ENCODE data around the gene LINGO1. TPM values are rescaled to one million over a fixed set of nuclear protein-coding genes. Genes with fewer than 3 reads are reported as not detected.

Gene LINGO1
- total and polyA plus RNA-seq, 4 donors, result 0.50 to 1.6 (median 0.75) TPM; not detected in 1

- TF ChIP-seq, protein P1, sequence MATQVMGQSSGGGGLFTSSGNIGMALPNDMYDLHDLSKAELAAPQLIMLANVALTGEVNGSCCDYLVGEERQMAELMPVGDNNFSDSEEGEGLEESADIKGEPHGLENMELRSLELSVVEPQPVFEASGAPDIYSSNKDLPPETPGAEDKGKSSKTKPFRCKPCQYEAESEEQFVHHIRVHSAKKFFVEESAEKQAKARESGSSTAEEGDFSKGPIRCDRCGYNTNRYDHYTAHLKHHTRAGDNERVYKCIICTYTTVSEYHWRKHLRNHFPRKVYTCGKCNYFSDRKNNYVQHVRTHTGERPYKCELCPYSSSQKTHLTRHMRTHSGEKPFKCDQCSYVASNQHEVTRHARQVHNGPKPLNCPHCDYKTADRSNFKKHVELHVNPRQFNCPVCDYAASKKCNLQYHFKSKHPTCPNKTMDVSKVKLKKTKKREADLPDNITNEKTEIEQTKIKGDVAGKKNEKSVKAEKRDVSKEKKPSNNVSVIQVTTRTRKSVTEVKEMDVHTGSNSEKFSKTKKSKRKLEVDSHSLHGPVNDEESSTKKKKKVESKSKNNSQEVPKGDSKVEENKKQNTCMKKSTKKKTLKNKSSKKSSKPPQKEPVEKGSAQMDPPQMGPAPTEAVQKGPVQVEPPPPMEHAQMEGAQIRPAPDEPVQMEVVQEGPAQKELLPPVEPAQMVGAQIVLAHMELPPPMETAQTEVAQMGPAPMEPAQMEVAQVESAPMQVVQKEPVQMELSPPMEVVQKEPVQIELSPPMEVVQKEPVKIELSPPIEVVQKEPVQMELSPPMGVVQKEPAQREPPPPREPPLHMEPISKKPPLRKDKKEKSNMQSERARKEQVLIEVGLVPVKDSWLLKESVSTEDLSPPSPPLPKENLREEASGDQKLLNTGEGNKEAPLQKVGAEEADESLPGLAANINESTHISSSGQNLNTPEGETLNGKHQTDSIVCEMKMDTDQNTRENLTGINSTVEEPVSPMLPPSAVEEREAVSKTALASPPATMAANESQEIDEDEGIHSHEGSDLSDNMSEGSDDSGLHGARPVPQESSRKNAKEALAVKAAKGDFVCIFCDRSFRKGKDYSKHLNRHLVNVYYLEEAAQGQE (IDR thresholded peaks at IDR 0.05), result no peak
- no peak for TF ChIP-seq SP1 (IDR thresholded peaks at IDR 0.05)
- TF ChIP-seq MAX (IDR thresholded peaks at IDR 0.05), result no peak
Observed at GRCh38 chr15:77603611-77604336, 28.9 kb downstream of the LINGO1 start (continued).

DNA sequence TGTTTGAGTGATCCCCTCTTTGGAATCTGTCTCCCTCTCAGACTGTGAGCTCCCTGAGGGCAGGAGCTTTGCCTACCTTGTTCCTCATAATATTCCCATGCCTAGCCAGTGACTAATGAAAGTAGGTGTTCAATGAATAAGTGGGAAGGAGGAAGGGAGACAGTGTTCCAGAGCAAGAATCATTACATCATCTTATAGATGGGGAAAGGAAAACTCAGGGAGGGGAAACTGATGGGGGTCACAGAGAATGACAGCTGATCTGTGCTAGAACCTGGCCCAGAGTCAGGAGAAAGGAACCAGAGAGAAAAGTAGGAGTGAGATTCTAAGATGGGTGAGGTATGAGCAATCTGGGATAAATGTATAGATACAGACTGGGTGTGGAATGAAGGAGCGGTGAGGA, 29.9 kb downstream of the LINGO1 start:
- TF ChIP-seq HNF4A (conservative IDR thresholded peaks at IDR 0.05) (no peak), NR2F2 (IDR thresholded peaks at IDR 0.05) (no peak), TAF1 (conservative IDR thresholded peaks at IDR 0.05) (no peak), MAX (IDR thresholded peaks at IDR 0.05) (no peak), YY1 (IDR thresholded peaks at IDR 0.05) (no peak), HNF4G (IDR thresholded peaks at IDR 0.05) (no peak), RXRA (IDR thresholded peaks at IDR 0.05) (no peak), FOXA2 (IDR thresholded peaks at IDR 0.05) (no peak), SP1 (IDR thresholded peaks at IDR 0.05) (no peak), FOXA1 (IDR thresholded peaks at IDR 0.05) (no peak), RAD21 (IDR thresholded peaks at IDR 0.05) (no peak), JUND (IDR thresholded peaks at IDR 0.05) (no peak), GABPA (IDR thresholded peaks at IDR 0.05 in 1 of 2, conservative IDR thresholded peaks at IDR 0.05 in 1 of 2) (no peak), EGR1 (IDR thresholded peaks at IDR 0.05; ENCODE audit: low read depth in 2 of 2) (no peak)
- TF ChIP-seq, protein P2, sequence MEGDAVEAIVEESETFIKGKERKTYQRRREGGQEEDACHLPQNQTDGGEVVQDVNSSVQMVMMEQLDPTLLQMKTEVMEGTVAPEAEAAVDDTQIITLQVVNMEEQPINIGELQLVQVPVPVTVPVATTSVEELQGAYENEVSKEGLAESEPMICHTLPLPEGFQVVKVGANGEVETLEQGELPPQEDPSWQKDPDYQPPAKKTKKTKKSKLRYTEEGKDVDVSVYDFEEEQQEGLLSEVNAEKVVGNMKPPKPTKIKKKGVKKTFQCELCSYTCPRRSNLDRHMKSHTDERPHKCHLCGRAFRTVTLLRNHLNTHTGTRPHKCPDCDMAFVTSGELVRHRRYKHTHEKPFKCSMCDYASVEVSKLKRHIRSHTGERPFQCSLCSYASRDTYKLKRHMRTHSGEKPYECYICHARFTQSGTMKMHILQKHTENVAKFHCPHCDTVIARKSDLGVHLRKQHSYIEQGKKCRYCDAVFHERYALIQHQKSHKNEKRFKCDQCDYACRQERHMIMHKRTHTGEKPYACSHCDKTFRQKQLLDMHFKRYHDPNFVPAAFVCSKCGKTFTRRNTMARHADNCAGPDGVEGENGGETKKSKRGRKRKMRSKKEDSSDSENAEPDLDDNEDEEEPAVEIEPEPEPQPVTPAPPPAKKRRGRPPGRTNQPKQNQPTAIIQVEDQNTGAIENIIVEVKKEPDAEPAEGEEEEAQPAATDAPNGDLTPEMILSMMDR (IDR thresholded peaks at IDR 0.05; ENCODE audit: low read depth, low read length, missing input control), result no peak
- TF ChIP-seq, protein P3, sequence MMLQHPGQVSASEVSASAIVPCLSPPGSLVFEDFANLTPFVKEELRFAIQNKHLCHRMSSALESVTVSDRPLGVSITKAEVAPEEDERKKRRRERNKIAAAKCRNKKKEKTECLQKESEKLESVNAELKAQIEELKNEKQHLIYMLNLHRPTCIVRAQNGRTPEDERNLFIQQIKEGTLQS (IDR thresholded peaks at IDR 0.05), result no peak
- TF ChIP-seq, protein P1 (IDR thresholded peaks at IDR 0.05), result no peak
- TF ChIP-seq, protein P4, sequence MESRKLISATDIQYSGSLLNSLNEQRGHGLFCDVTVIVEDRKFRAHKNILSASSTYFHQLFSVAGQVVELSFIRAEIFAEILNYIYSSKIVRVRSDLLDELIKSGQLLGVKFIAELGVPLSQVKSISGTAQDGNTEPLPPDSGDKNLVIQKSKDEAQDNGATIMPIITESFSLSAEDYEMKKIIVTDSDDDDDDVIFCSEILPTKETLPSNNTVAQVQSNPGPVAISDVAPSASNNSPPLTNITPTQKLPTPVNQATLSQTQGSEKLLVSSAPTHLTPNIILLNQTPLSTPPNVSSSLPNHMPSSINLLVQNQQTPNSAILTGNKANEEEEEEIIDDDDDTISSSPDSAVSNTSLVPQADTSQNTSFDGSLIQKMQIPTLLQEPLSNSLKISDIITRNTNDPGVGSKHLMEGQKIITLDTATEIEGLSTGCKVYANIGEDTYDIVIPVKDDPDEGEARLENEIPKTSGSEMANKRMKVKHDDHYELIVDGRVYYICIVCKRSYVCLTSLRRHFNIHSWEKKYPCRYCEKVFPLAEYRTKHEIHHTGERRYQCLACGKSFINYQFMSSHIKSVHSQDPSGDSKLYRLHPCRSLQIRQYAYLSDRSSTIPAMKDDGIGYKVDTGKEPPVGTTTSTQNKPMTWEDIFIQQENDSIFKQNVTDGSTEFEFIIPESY (IDR thresholded peaks at IDR 0.05), result no peak
- Histone ChIP-seq H3K27ac (ENCODE audit: low read depth in 1 of 2, low read length in 2 of 2) (no peak overlapping the region), H3K9ac (ENCODE audit: low read depth in 1 of 2, low read length in 2 of 2) (no peak overlapping the region), H3K36me3 (ENCODE audit: control insufficient read depth in 4 of 4, insufficient read depth in 3 of 4, low read depth in 1 of 4, low read length in 3 of 4) (no peaks in the 10 kb centered on the region), H3K9me3 (ENCODE audit: control insufficient read depth in 4 of 4, low read length in 3 of 4) (no peaks in the 10 kb centered on the region), H3K27me3 (ENCODE audit: control insufficient read depth in 4 of 4, insufficient read depth in 4 of 4, low read length in 3 of 4) (no peaks in the 10 kb centered on the region), H3K4me3 (ENCODE audit: low read depth in 1 of 3, low read length in 3 of 3) (no peak overlapping the region), H3K4me1 (ENCODE audit: control insufficient read depth in 4 of 4, insufficient read depth in 4 of 4, low read length in 3 of 4) (no peaks in the 10 kb centered on the region)
- DNase-seq (ENCODE audit: low spot score), result no peak
- 100% methylated on average over 1 of the region's 1 CpG for WGBS

Data from liver (tissue), 9 donors.